ENCODE data around the gene ZBTB9. TPM values are rescaled to one million over a fixed set of nuclear protein-coding genes. Genes with fewer than 3 reads are reported as not detected.

ZBTB9 gene
- total RNA-seq, 4 donors from 2014 or later = 2.8 to 4.8 (median 3.3) TPM

DNA sequence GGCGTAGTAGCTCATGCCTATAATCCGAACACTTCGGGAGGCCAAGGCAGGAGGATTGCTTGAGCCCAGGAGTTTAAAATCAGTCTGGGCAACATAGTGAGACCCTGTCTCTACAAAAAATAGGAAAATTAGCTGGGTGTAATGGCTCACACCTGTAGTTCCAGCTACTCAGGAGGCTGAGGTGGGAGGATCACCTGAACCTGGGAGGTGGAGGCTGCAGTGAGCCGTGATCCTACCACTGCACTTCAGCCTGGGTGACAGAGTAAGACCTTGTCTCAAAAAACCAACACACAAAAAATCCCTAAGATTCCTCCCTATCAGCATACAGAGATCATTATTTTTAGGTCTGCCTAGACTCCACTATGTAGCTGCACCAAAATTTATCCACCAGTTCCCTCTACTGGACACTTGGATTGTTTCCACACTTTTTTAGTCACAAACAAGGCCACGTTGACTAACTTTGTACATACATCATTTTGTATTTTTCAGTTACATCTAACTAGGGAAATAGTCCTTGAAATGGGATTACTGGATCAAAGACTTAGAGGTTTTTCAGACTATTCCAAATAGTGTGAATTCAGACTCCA, 47.2 kb upstream of the ZBTB9 start:
- Histone ChIP-seq H3K27me3 (no peaks in the 10 kb centered on the region), H3K27ac (no peak overlapping the region), H3K36me3 (peaks cover 0 to 31% (median 0%) of the 10 kb centered on the region in 3 donors), H3K4me1 (peaks cover 7 to 19% (median 10%) of the 10 kb centered on the region in 3 donors), H3K9me3 (no peaks in the 10 kb centered on the region), H3K4me3 (no peak overlapping the region)
- TF ChIP-seq POLR2A (IDR thresholded peaks at IDR 0.05) = no peak
- TF ChIP-seq, protein P1, sequence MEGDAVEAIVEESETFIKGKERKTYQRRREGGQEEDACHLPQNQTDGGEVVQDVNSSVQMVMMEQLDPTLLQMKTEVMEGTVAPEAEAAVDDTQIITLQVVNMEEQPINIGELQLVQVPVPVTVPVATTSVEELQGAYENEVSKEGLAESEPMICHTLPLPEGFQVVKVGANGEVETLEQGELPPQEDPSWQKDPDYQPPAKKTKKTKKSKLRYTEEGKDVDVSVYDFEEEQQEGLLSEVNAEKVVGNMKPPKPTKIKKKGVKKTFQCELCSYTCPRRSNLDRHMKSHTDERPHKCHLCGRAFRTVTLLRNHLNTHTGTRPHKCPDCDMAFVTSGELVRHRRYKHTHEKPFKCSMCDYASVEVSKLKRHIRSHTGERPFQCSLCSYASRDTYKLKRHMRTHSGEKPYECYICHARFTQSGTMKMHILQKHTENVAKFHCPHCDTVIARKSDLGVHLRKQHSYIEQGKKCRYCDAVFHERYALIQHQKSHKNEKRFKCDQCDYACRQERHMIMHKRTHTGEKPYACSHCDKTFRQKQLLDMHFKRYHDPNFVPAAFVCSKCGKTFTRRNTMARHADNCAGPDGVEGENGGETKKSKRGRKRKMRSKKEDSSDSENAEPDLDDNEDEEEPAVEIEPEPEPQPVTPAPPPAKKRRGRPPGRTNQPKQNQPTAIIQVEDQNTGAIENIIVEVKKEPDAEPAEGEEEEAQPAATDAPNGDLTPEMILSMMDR (IDR thresholded peaks at IDR 0.05) = peak in 2 of 6 experiments; percentile 11 to 30
- intact Hi-C loops (cut with DNase I) = no loop called here
- WGBS, 2 donors = 77 to 80% methylated on average over 5 of the region's 5 CpGs
- DNase-seq = no peak

DNA sequence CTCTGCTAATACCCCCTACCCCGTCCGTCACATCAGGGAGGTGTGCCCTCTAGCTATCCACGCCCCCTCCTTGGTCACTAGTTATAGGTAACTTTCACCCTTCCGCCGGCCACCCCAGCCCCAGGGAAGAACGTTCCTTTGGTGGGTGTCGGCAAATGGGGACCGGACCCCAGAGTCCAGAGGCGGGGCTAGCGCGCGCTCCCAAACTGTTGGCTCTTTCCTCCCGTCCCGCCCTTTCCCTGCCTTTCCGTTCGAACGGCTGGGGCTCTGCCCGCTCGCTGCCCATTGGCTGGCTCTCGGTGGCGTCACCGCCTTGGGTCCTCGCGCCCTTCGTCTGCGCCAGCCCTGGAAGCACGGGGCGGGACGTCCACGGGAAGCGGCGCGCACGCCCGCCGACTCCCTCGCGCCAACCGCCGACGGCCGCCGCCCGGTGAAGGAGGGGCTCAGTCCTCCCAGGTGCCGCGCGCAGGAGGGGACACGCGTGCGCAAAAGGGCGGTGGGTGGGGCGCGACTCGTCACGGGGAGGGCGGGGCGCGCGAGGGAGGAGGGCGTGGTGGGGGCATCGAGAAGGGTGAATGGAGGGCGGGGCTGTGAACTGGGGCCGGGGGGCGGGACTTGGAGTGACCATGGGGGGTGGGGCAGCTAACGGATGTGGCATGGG, 44.2 kb upstream of the ZBTB9 start:
- H3K4me1 ChIP-seq = peaks cover 12 to 44% (median 14%) of the 10 kb centered on the region in 3 donors
- H3K27ac ChIP-seq = peak overlapping the region; percentile 95 to 98 (median 98)
- intact Hi-C loops (cut with DNase I) = loop anchor here (10.0 kb wide), 1 partner anchor 165 kb away; no protein-coding TSS in a partner anchor
- DNase-seq = peak; percentile 99
- peak overlapping the region; percentile 66 to 96 (median 82) for H3K4me3 ChIP-seq
- H3K9me3 ChIP-seq = no peaks in the 10 kb centered on the region
- H3K36me3 ChIP-seq = peaks cover 9 to 42% (median 26%) of the 10 kb centered on the region in 3 donors
- TF ChIP-seq, protein P1 (IDR thresholded peaks at IDR 0.05) = peak in 1 of 6 experiments; percentile 11
- TF ChIP-seq POLR2A (IDR thresholded peaks at IDR 0.05) = peak in 3 of 4 donors; percentile 66 to 88 (median 82)
- 0% methylated on average over 2 to 5 of the region's 65 CpGs for WGBS, 2 donors
- H3K27me3 ChIP-seq = no peaks in the 10 kb centered on the region

DNA sequence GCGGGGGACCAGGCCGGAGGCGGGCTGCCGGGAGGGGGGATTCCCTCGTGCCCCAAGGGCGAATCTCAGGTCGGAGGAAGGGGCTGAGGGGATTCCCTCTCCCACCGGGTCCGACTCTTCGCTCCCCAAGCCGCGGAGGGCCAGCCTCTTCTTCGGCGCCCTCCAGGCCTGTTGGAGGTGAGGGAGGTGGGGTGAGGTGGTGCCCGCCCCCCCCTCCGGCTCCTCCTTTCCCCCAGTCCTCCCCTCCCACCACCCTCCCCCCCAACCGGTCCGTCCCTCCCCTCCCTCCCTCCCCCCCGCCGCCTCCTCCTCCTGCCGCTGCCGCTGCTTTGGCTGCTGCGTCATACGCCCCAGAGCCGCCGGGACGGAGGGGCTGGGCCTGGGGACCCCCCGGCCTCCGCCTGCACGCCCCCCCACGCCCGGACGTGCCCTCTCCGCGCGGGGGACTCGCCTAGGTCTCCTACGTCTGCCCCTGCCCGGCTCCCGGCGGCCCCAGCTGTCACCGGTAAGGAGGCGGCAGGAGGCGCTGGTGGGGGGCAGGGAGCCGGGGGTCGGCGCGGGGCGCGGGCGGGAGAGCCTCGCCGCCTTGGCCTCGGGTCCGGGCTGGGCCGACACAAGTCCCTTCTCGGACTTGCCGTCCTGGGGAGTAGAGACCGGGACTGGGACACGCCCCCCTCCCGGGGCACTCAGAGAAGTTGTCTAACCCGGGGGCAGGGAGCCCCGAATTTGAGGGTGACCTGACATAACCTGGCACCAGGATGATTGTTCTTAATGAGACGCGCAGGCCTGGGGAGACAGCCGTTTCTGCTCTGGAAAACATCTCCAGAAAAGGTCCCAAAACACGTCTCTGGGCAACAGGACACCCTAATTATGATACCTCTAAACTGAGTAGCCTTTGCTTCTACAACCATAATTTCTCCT, 43.4 kb upstream of the ZBTB9 start, which contains the start of gene PHF1:
Gene PHF1 (plus strand): TSS at position 304 of the 921 bp plus-strand sequence. CDS start 1,250 bp downstream, outside the sequence.
- Histone ChIP-seq H3K27me3 (no peaks in the 10 kb centered on the region), H3K27ac (peak within 1 kb of the TSS; percentile 95 to 98 (median 98)), H3K4me1 (peaks cover 19 to 52% (median 21%) of the 10 kb centered on the region in 3 donors), H3K36me3 (peaks cover 9 to 46% (median 34%) of the 10 kb centered on the region in 3 donors), H3K9me3 (no peaks in the 10 kb centered on the region), H3K4me3 (peak within 1 kb of the TSS; percentile 66 to 96 (median 82))
- intact Hi-C loops (cut with DNase I) = loop anchor here (10.0 kb wide), 1 partner anchor 164 kb away; no protein-coding TSS in a partner anchor
- DNase-seq = no peak
- TF ChIP-seq, protein P1 (IDR thresholded peaks at IDR 0.05) = no peak
- peak in 2 of 4 donors; percentile 65 to 67 for TF ChIP-seq POLR2A (IDR thresholded peaks at IDR 0.05)
- WGBS, 2 donors = 0% methylated on average over 13 to 18 of the region's 67 CpGs

DNA sequence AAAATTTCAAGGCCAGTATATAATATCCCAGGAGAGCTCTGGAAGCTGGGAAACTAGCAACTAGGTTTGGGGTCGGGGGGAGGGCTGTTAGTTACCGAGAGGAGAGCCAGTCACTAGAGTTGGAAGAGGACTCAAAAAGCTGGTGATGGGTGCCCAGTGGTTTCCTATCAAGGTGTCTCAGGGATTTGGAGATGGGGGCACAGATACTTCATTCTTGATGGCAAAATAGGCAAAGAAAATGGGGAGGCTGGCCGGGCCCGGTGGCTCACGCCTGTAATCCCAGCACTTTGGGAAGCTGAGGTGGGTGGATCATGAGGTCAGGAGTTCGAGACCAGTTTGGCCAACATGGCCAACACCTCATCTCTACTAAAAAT, 42.8 kb upstream of the ZBTB9 start:
- DNase-seq = no peak
- intact Hi-C loops (cut with DNase I) = loop anchor here (10.0 kb wide), 1 partner anchor 163 kb away; no protein-coding TSS in a partner anchor
- 44 to 58% methylated on average over 6 of the region's 6 CpGs for WGBS, 2 donors
- Histone ChIP-seq H3K36me3 (peaks cover 9 to 46% (median 36%) of the 10 kb centered on the region in 3 donors), H3K4me3 (peak overlapping the region; percentile 66 to 96 (median 82)), H3K27ac (peak overlapping the region; percentile 95 to 98 (median 98)), H3K4me1 (peaks cover 22 to 58% (median 26%) of the 10 kb centered on the region in 3 donors), H3K9me3 (no peaks in the 10 kb centered on the region), H3K27me3 (no peaks in the 10 kb centered on the region)
- TF ChIP-seq, protein P1 (IDR thresholded peaks at IDR 0.05) = no peak
- no peak for TF ChIP-seq POLR2A (IDR thresholded peaks at IDR 0.05)
